Right hindlimb (tissue), 1 donor: ENCODE data around the gene SASH3.

Experiments used
- DNase-seq: peaks from one replicate; pipeline ENCODE4 v3.0.0-alpha.2; 2018

SASH3 gene

DNA sequence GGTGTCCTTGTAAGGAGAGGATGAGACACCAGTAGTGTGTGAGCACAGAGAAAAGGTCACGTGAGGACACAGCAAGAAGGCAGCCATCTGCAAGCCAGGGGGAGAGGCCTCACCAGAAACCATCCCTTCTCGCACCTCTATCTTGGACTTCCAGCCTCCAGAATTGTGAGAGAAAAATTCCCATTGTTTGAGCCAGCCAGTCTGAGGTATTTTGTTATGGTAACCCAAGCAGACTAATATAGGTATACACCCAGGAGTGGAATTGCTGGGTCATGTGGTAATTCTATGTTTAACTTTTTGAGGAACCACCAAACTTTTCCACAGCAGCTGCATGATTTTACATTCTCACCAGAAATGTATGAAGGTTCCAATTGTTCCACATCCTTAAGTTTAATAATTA lies 38.4 kb downstream of the SASH3 start:
- DNase-seq, result no peak

DNA sequence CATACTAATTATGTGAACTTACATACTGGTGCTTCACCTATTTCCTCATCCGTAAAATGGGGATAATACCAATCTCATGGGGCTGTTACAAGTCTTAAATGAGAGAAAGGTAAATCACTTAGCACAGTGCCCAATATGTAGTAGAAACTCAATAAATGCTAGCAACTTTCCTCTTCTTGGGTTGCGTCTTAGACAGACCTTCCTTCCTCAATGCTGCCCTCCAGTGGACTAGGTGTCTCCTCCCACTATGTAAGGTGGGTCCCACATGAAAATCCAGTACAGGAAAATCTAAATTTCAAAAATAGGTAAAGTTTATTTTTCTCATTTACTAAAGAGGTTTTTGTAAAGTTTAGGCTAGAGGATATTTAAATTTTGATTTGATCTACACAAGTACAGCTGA lies 43.4 kb downstream of the SASH3 start:
- peak; percentile 27 for DNase-seq

DNA sequence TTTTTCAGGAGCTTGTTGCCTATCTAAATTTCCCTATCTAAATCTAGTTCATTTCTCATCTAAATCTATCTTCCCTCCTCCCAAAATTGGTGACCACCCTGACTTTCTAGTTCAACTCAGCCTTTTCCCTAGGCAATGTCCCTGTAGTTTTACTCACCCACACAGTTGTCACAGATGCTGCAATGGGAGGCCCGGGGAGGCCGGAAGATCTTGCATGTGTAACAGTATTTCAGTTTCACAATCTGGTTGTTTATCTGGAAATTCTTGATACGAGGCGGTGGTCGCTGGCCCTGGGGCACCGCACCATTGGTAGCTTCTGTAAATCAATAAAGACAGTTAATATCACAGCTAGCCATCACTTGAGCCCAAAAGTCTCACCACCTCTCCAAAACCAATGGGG lies 43.8 kb downstream of the SASH3 start:
- DNase-seq, result no peak

DNA sequence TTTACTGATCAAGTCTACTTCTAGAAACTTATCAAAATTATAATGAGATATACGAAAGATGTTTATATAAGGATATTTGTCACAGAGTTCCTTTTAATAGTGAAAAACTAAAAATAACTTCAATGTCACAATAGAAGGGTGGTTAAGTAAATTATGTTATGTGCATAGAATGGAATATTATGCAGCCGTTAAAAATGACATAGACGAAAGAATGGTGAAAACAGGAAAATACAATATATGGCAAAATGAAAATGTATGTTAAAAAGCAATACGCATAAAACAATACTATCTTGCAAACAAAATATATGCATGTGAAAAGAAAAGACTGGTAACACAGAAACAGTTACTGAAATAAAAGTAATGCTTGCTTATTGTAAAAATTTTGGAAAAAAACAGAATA lies 44.9 kb downstream of the SASH3 start:
- no peak for DNase-seq

DNA sequence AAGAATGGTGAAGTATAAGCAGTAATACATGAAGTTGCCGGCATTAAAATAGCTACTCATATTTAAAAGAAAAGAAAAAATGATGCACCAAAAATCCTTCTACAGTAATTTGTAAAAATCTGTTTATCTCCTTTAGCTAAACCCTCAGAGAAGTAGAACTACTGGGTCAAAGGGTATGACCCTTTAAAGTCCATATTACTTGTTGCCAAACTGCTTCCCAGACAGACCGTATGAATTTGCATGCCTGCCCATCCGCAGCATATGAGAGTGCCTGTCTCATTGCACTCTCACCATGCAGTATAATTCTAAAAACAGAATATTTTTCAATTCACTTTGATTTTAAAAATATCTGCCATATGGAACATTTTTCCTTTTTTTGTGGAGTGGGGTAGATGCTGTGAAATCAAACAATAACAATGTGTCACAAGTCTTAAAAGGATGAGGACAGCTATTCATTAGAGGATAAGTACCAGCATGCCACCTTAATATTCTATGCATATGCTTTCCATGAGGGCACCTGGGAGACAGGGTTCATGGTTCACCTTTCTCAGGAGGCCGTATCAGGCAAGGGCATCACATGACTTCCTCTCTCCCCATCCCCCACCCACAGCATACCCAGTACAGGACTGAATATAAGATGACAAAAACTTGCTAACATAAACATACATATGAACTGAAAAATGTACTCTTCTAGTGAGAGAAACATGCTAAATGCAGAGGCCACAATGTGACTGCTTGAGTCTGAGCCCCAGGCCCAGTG lies 46.2 kb downstream of the SASH3 start:
- no peak for DNase-seq

DNA sequence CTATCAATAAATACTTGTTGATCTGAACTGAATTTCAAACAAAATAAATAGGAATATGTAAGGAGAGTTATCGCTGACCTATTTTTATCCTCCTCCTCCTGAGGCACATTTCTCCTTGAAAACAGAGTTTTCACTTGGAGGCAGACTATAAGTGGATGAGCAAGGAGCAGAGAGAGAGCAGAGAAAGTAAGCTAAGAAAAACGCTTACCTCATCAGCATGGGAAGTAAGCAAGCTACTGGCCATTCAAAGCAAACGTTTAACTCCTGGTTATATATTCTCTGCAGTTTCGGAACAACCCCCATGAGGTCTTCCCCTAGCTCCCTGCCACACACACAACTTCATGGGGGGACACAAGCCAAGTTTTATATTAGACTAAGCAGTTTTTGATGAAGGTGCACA lies 50.7 kb downstream of the SASH3 start:
- DNase-seq, result no peak

DNA sequence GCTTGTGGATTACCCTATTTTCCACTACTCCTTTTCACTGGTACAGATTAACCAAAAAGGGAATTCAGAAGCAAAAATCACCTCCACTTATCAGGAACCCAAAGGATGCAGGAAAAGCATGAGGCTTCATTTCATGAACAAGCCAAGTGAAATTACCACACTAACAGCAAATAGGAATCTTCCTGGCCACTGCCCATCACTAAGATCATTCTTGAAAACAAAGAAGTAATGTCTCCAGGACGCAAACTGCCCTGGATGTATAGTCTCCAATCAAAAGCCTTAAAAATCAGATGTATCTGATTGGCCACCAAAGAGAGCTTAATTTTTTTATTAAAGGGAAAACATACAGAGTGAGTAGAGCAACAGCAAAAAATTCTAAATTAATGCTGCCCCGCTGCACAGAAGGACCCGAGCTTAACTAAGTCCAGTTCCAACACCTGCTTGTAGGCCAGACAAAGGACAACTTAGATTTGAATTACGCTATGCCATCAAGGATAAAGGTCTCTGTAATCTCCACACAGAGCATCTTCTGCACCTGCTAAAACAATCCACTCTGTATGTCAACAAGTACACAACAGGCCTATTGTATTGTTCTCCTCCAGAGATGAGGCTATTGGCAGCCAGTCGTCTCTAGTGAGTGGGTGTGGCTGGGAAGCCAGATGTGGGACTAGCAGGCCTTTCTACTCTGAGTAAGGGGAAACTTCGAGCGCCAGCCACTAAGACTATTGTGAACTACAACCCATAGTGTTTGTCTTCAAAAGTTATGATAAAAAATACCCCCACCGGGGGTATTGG lies 51.5 kb downstream of the SASH3 start:
- peak; percentile 73 for DNase-seq

DNA sequence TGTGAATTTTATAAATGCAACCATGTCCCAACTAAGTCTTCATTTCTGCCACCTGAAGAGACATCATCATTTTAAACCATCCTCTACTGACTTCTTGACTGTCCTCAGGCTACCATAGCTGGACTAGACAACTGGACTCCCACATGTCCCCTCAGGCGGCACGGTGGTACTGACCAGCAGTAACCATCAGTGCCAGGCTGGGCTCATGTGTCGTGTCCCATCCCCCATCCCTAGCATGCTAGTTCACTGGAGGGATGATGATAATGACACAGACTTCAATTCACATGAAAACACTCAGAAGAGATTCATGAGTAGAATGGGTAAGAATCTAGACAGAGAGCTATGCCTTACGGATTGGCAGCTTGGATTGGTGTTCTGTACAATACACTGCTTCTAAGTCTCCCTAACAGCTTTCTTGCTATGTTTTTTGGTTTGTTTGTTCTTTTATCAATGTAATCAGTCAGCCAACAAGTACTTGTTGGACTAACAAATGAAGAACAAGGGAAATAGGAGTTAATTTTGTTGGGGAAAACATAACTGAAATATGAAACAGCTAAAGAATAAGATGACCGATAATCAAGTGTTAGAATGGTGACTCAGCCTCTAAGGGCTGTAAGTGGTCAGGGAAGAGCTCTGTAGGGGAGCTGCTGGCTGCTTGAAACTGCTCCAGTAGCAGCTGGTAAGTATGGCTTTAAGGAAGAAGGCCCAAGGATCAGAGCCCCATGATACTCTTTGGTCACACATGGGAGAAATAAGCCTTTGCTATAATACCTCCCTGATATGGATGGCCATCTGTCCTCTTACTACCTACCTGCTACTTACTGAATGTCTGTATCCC lies 53.6 kb downstream of the SASH3 start:
- no peak for DNase-seq

DNA sequence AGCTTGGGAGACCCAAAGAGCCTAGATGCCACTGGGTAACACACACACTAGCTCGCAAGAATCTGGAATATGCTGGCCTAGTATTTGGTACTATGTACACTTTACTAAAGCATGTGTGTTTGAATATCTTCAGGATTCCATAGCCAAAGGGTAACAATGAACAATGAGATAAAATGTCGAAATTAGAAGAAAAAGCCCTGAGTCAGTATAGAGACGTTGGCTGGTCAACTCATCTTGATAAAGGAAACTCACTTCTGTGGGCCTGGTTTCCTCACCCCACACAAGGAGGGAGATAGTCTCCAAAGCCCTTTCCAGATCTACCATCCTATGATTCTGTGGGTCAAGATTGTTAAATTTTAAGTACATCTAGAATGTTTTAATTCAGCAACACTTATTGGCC lies 57.1 kb downstream of the SASH3 start:
- no peak for DNase-seq

DNA sequence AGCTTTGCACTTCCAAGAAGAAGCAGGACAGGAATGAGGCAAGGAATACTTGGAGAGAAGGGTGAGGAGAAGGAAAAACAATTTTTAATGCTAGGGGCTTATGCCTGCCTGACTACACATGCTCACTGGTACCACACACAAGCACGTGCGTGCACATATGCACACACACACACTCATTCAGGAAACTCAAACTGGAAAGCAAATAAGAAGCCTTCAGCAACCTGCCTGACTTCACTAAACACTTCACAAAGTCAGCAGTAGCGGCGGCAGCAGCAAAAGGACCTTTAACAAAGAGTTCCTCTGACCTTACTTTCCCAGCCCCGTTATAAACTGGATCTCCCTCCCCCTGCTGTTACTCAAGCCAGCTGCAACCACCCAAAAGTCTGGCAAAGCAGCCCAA lies 60.6 kb downstream of the SASH3 start:
- DNase-seq, result no peak

DNA sequence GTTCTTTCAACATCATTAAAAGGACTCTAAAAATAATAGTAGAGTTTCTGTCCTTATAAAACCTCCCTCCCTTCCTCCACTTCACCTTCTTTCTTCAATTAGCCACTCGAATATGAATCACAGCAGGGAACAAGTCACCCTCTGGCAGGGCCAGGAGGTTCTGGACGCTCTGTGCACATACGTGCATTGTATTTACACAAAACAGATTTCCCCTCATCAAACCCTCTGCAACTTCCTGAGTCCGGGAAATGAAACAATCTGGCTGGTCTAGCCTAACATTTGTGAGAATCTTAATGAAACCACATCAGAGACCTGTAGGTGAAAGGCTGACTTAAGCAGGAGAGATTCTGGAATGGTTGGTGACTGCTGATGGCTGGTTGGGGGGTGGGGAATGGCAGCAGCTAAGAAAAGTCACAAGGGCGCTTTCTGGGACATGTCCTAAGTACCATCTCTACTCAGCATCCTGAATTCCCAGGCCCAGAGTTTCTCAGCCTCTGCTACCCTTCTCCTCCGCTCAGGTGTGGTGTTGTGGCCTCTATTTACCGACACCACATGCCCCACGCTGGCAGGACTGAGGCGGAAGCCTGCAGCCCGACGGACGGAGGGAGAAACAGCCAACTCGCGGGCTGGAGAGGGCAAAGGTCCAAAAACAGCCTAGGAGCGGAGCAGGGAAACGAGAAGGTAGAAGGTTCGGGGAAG lies 62.9 kb downstream of the SASH3 start:
- DNase-seq, result peak; percentile 44

DNA sequence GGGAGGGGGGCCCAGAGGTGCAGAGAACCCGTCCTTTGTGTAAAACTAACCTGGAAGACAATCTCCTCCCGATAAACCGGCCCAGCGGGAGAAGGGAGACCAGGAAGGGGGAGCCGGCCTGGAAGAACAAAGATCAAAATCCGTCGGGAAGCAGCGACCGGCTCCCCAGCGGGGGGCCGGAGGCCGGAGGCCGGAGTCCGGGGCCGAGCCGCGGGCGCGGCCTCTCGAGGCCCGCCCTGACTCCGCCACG lies 63.4 kb downstream of the SASH3 start:
- no peak for DNase-seq

DNA sequence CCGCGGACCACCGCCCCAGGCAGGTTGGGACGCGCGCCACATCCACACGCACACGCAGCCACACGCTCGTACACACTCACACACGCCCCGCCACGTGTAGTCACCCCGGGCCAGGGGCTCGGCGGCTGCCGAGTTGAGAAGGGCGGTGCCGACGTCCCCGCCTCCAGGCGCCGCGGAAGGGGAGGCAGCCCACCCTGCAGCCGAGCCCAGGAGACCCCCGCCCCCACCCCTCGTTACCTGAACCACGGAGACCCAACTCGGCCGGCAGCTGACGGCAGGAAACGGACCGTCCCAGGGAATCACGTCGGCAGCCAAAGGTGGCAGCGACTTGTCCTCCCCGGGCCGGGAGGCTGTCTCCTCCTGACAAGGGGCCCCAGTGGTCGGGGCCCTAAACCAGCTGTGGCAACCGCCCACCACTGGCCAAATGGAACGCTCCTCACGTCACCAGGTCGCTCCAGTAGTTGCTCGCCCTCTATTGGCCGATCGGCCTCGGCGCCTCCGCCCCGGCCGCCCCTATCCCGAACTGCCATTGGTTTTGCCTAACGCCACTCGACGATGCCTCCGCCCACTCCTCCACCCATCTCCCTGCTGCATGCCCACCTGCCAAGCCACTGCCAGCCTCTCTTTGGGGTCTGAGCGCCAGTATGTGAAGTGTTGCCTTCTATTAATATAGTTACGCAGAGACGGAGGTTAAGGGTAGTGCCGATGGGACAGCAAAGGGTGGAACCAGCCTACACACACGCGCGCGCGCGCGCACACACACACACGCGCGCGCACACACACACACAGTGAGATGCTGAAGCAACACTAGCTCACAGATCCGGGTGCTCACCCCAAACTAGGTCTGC lies 63.9 kb downstream of the SASH3 start, which contains the start of gene ZDHHC9:
Gene ZDHHC9 (minus strand): TSS at position 428 of the 848 bp plus-strand sequence. CDS start 1,941 bp downstream, outside the sequence.
- DNase-seq, result peak; percentile 93
